ENCODE results near the gene NFASC.

Gene NFASC

DNA sequence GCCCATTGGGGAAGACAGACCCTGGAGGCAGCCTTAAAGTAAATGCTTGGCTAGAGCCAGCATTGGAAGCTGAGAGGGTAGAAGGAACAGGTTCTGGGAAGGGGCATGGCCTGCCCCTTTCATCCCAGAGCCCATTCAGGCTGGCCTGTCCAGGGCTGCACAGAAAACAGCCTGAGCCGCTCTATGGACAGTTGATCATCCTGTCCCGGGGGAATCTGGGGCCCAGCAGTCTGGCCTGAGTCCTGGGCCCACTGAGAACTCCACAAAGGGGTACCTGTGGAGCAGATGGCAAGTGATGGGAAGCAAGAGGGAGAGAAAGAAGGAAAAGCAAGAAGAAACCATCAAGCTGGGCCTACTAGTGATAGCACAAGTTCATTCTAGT, 200.4 kb downstream of the NFASC start:
- TF ChIP-seq CTCF (IDR thresholded peaks at IDR 0.05; ENCODE audit: low read depth, low read length, missing control alignments), result no peak
- DNase-seq (ENCODE audit: extremely low read depth, low read depth), result no peak
- no peak overlapping the region for H3K4me3 ChIP-seq (replicated peaks; ENCODE audit: low read depth, low read length)

DNA sequence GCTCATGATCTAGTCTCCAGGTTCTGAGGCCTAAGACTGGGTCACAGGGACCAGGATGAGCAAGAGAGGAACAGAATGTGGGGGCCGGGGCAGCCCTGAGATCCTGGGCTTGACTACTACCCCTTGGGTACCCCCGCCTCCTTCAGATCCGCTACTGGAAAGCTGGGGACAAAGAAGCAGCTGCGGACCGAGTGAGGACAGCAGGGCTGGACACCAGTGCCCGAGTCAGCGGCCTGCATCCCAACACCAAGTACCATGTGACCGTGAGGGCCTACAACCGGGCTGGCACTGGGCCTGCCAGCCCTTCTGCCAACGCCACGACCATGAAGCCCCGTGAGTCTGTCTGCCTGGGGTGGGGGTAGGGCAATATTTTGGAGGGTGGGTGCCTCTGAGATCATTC, 201.1 kb downstream of the NFASC start:
- DNase-seq (ENCODE audit: extremely low read depth, low read depth), result no peak
- no peak overlapping the region for H3K4me3 ChIP-seq (replicated peaks; ENCODE audit: low read depth, low read length)
- TF ChIP-seq CTCF (IDR thresholded peaks at IDR 0.05; ENCODE audit: low read depth, low read length, missing control alignments), result no peak

- no peak for DNase-seq (ENCODE audit: extremely low read depth, low read depth)
- no peak overlapping the region for H3K4me3 ChIP-seq (replicated peaks; ENCODE audit: low read depth, low read length)
- TF ChIP-seq CTCF (IDR thresholded peaks at IDR 0.05; ENCODE audit: low read depth, low read length, missing control alignments), result no peak
These were observed 201.6 kb downstream of the NFASC start for GRCh38 chr1:205072286-205072685.

All from HFF-Myc (cell line).